Neuronal stem cell (in vitro differentiated cells): ENCODE measurements around the gene LGALS9C.
"Not testable (repeated sequence)": the region's sequence is repeated elsewhere in the genome, so short reads cannot be mapped to it uniquely, and the experiment has no call there.

ENCODE experiments used
- DNase-seq: peaks from one replicate; pipeline ENCODE4 v3.0.0-alpha.2; 2013; ENCODE audit warnings: low spot score
- H2AFZ ChIP-seq: one replicate; pipeline ENCODE4 v1.6.1; 2013; ENCODE audit warnings: mild to moderate bottlenecking, low read length, inconsistent platforms
- H2AK5ac ChIP-seq: 2 replicates; pipeline ENCODE4 v1.6.1; 2013; ENCODE audit warnings: low read depth, mild to moderate bottlenecking, inconsistent platforms, low read length, moderate library complexity, mixed read lengths
- H2BK120ac ChIP-seq: 2 replicates; pipeline ENCODE4 v1.6.1; 2013; ENCODE audit warnings: low read depth, mild to moderate bottlenecking, inconsistent platforms, low read length, moderate library complexity, mixed read lengths
- H2BK12ac ChIP-seq: one replicate; pipeline ENCODE4 v1.6.1; 2013; ENCODE audit warnings: low read length, inconsistent platforms
- H2BK15ac ChIP-seq: 2 replicates; pipeline ENCODE4 v1.6.1; 2013; ENCODE audit warnings: mild to moderate bottlenecking, low read length, inconsistent platforms, mixed read lengths
- H2BK5ac ChIP-seq: one replicate; pipeline ENCODE4 v1.6.1; 2013; ENCODE audit warnings: inconsistent platforms, mild to moderate bottlenecking, low read length, moderate library complexity
- H3K14ac ChIP-seq: one replicate; pipeline ENCODE4 v1.6.1; 2013; ENCODE audit warnings: low read length, inconsistent platforms
- H3K18ac ChIP-seq: 2 replicates; pipeline ENCODE4 v1.6.1; 2013; ENCODE audit warnings: low read length, inconsistent platforms
- H3K23ac ChIP-seq: 2 replicates; pipeline ENCODE4 v1.6.1; 2013; ENCODE audit warnings: low read depth, mild to moderate bottlenecking, mixed read lengths, low read length, inconsistent platforms; ENCODE audit not compliant: poor library complexity
- H3K27ac ChIP-seq: replicated peaks from 3 replicates; pipeline ENCODE4 v1.5.1; 2013; ENCODE audit warnings: low read length, inconsistent platforms
- H3K27me3 ChIP-seq, 3 experiments: 2 replicates each; pipeline ENCODE4 v1.6.1; 2013; ENCODE audit warnings: low read length in 3 of 3, mild to moderate bottlenecking in 2 of 3, inconsistent platforms in 1 of 3, low read depth in 1 of 3, mixed read lengths in 1 of 3, moderate library complexity in 1 of 3; ENCODE audit not compliant: control insufficient read depth in 3 of 3, insufficient read depth in 3 of 3
- H3K36me3 ChIP-seq, 2 donors: replicated peaks in 1 of 2; 2 replicates each; pipeline ENCODE4 v1.6.1; 2013; ENCODE audit warnings: low read length in 2 of 2; ENCODE audit not compliant: control insufficient read depth in 2 of 2, insufficient read depth in 2 of 2
- H3K4ac ChIP-seq: 2 replicates; pipeline ENCODE4 v1.6.1; 2013; ENCODE audit warnings: inconsistent platforms, mild to moderate bottlenecking, low read length, moderate library complexity
- H3K4me1 ChIP-seq, 2 donors: 1 replicate in 1 of 2; 2 replicates in 1 of 2; pipeline ENCODE4 v1.6.1; 2013; ENCODE audit warnings: low read length in 2 of 2, low read depth in 1 of 2; ENCODE audit not compliant: control insufficient read depth in 2 of 2, insufficient read depth in 1 of 2
- H3K4me2 ChIP-seq: one replicate; pipeline ENCODE4 v1.6.1; 2013; ENCODE audit warnings: mild to moderate bottlenecking, low read length, inconsistent platforms; ENCODE audit not compliant: insufficient read depth, poor library complexity, severe bottlenecking
- H3K4me3 ChIP-seq, 2 donors: 2 replicates each; pipeline ENCODE4 v1.5.1; 2013; ENCODE audit warnings: low read length in 2 of 2, mild to moderate bottlenecking in 2 of 2, inconsistent platforms in 1 of 2, moderate library complexity in 1 of 2
- H3K79me1 ChIP-seq: one replicate; pipeline ENCODE4 v1.6.1; 2013; ENCODE audit warnings: low read depth, mild to moderate bottlenecking, inconsistent platforms, low read length, moderate library complexity
- H3K9ac ChIP-seq: one replicate; pipeline ENCODE4 v1.6.1; 2013; ENCODE audit warnings: mild to moderate bottlenecking, low read depth, low read length, inconsistent platforms; ENCODE audit not compliant: poor library complexity
- H3K9me3 ChIP-seq, 2 donors: replicated peaks in 1 of 2; 2 replicates each; pipeline versions ENCODE3 to v1.6.1; 2013; ENCODE audit warnings: low read length in 2 of 2, mild to moderate bottlenecking in 2 of 2, inconsistent platforms in 1 of 2, low read depth in 1 of 2, mixed read lengths in 1 of 2, moderate library complexity in 1 of 2; ENCODE audit not compliant: control insufficient read depth in 2 of 2, insufficient read depth in 1 of 2
- H4K8ac ChIP-seq: one replicate; pipeline ENCODE4 v1.6.1; 2013; ENCODE audit warnings: low read depth, mild to moderate bottlenecking, inconsistent platforms, low read length, moderate library complexity
- H4K91ac ChIP-seq: one replicate; pipeline ENCODE4 v1.6.1; 2013; ENCODE audit warnings: low read length, low read depth, mild to moderate bottlenecking, inconsistent platforms; ENCODE audit not compliant: poor library complexity
- WGBS, 2 donors: extraction: QIAGEN DNeasy Blood & Tissue Kit; methylation state at CpG; one replicate each; pipeline ENCODE4 v1.1.7; 2013; ENCODE audit warnings: missing lambda C conversion rate in 2 of 2, mixed read lengths in 1 of 2; ENCODE audit not compliant: insufficient read length in 2 of 2, insufficient replicate concordance in 1 of 2; ENCODE audit errors: extremely low coverage in 2 of 2; 5-methylcytosine and 5-hydroxymethylcytosine counted together

Gene LGALS9C

DNA sequence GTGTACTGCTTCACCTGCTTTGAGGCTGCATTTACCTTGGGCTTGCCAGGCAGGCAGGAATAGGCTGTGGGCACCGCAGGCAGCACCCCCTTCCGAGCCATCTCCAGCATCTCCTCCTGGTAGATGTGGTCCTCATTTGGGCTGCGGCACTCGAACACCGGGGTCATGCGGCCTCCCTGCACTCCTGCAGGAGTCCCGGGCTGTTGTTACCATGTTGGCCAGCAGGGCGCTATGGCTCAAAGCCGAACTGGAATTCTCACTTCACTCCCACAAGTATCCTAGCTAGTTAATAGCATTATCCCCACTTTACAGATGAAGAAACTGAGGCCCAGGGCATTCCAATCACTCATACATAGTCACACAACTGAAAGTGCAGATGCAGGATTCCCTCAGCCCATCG is 23.7 kb downstream of the LGALS9C start:
- not testable (repeated sequence) for H3K79me1 ChIP-seq, H3K27ac ChIP-seq, H2AFZ ChIP-seq, H3K27me3 ChIP-seq, H3K23ac ChIP-seq, H3K4ac ChIP-seq, H4K91ac ChIP-seq, H3K4me1 ChIP-seq, H3K4me2 ChIP-seq, DNase-seq, H3K4me3 ChIP-seq, H2BK5ac ChIP-seq, H3K36me3 ChIP-seq, H2BK12ac ChIP-seq, H3K14ac ChIP-seq, H3K9ac ChIP-seq, H3K18ac ChIP-seq, H2AK5ac ChIP-seq, H3K9me3 ChIP-seq, H2BK15ac ChIP-seq, H4K8ac ChIP-seq, H2BK120ac ChIP-seq
- no CpG with 5 or more reads among the region's 10 CpGs for WGBS, 2 donors

DNA sequence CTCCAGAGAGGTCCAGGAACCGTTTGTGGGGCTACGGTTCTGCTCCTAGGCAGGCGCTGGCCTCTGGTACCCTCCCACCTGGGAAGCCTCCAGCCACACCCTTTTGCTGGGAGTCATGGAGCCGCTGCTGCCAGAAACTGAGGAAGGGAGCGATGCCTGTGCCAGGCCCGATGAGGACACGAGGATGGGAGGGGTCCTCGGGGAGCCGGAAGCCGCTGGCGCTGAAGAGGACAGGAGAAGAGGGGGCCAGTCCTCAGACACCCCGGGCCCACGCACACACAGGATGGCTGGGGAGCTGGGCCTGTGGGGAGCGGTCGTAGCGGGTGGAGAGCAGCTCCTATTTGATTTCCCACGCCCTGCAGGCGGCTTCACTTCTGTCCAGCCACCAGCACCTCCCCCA is 24.2 kb downstream of the LGALS9C start:
- not testable (repeated sequence) for DNase-seq, H3K14ac ChIP-seq, H2AK5ac ChIP-seq, H3K4me3 ChIP-seq, H3K23ac ChIP-seq, H2AFZ ChIP-seq, H3K9ac ChIP-seq, H3K27me3 ChIP-seq, H3K4me1 ChIP-seq, H3K27ac ChIP-seq, H2BK12ac ChIP-seq, H2BK120ac ChIP-seq, H4K91ac ChIP-seq, H3K18ac ChIP-seq, H2BK15ac ChIP-seq, H3K36me3 ChIP-seq, H4K8ac ChIP-seq, H3K9me3 ChIP-seq, H2BK5ac ChIP-seq, H3K79me1 ChIP-seq, H3K4ac ChIP-seq, H3K4me2 ChIP-seq
- no CpG with 5 or more reads among the region's 18 CpGs for WGBS, 2 donors

DNA sequence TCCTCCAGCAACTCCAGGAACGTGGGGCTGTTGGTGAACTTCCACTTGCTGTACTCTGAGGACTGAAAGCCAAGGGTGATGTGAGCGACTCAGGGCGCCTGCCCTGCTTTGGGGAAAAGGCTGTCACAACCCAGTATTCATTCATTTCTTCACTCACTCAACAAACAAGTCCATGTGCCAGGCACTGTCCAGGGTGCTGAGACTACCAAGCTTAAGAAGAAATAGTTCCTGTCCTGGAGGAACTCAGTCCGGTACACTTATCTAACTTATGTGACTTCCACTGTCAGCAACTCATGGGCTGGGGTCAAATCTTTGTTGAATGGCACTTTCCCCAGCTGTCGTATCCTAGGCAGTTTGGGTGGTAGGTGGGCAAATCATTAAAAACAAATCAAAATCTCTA is 26.6 kb downstream of the LGALS9C start:
- H3K27ac ChIP-seq, H3K4me3 ChIP-seq, H4K8ac ChIP-seq, H2BK120ac ChIP-seq, H3K27me3 ChIP-seq, H4K91ac ChIP-seq, H2BK12ac ChIP-seq, H3K9me3 ChIP-seq, H2AFZ ChIP-seq, H3K36me3 ChIP-seq, H2BK15ac ChIP-seq, H2BK5ac ChIP-seq, DNase-seq, H3K18ac ChIP-seq, H3K23ac ChIP-seq, H2AK5ac ChIP-seq, H3K4me1 ChIP-seq, H3K4ac ChIP-seq, H3K79me1 ChIP-seq, H3K4me2 ChIP-seq, H3K14ac ChIP-seq, H3K9ac ChIP-seq: not testable (repeated sequence)
- no CpG with 5 or more reads among the region's 5 CpGs for WGBS, 2 donors

GRCh38 chr17:18507729-18508128 is 31.1 kb downstream of the LGALS9C start:
- H3K27me3 ChIP-seq, DNase-seq, H3K4ac ChIP-seq, H3K23ac ChIP-seq, H4K8ac ChIP-seq, H3K4me2 ChIP-seq, H3K27ac ChIP-seq, H2AFZ ChIP-seq, H2AK5ac ChIP-seq, H3K4me1 ChIP-seq, H3K18ac ChIP-seq, H3K79me1 ChIP-seq, H3K9ac ChIP-seq, H3K4me3 ChIP-seq, H2BK5ac ChIP-seq, H2BK12ac ChIP-seq, H4K91ac ChIP-seq, H3K36me3 ChIP-seq, H3K14ac ChIP-seq, H2BK120ac ChIP-seq, H2BK15ac ChIP-seq, H3K9me3 ChIP-seq: not testable (repeated sequence)
- WGBS, 2 donors, result no CpG with 5 or more reads among the region's 9 CpGs
